Measurements from ENCODE around the gene INKA1. TPM values are rescaled to one million over a fixed set of nuclear protein-coding genes. Genes with fewer than 3 reads are reported as not detected.
A peak's percentile ranks its signal among the peaks of the same experiment; 100 is the strongest.

The INKA1 gene
- total and polyA plus RNA-seq, 8 donors = 0.55 to 2.0 (median 0.70) TPM

- Histone ChIP-seq H3K4me3 (peak overlapping the region in 1 of 4 donors; percentile 97), H3K36me3 (no peaks in the 10 kb centered on the region), H3K27me3 (no peaks in the 10 kb centered on the region), H3K9me3 (no peaks in the 10 kb centered on the region), H3K27ac (peak overlapping the region in 1 of 4 donors; percentile 77), H3K4me1 (peaks cover 0 to 21% (median 20%) of the 10 kb centered on the region in 3 donors)
- ATAC-seq = no peak
- TF ChIP-seq CTCF (IDR thresholded peaks at IDR 0.05) = no peak
- intact Hi-C loops (cut with DNase I) = loop anchor here in 2 of 3 donors (5.0 kb wide), 3 partner anchors 33 to 103 kb away; no protein-coding TSS in a partner anchor
- DNase-seq = peak in 3 of 6 donors; percentile 57 to 81 (median 66)
- FAIRE-seq = no peak
- WGBS, 2 donors = 78 to 81% methylated on average over 25 to 26 of the region's 26 CpGs
Measured at GRCh38 chr3:49804141-49805041, 1.3 kb downstream of the INKA1 start.

- WGBS, 2 donors = 51 to 83% methylated on average over 3 of the region's 3 CpGs
- FAIRE-seq = no peak
- Histone ChIP-seq H3K9me3 (no peaks in the 10 kb centered on the region), H3K4me1 (peaks cover 0 to 21% (median 20%) of the 10 kb centered on the region in 3 donors), H3K27ac (peak overlapping the region in 3 of 4 donors; percentile 18 to 77 (median 64)), H3K27me3 (no peaks in the 10 kb centered on the region), H3K36me3 (no peaks in the 10 kb centered on the region), H3K4me3 (no peak overlapping the region)
- peak in 4 of 6 donors; percentile 20 to 90 (median 74) for DNase-seq
- no peak for TF ChIP-seq CTCF (IDR thresholded peaks at IDR 0.05)
- peak in 3 of 4 donors; percentile 56 to 63 (median 63) for ATAC-seq
- intact Hi-C loops (cut with DNase I) = loop anchor here in 1 of 3 donors (5.0 kb wide), 1 partner anchor 37 kb away; no protein-coding TSS in a partner anchor
Measured at GRCh38 chr3:49805367-49805782, 2.3 kb downstream of the INKA1 start.

GRCh38 chr3:49805897-49806701 is 3.0 kb downstream of the INKA1 start:
- ATAC-seq = no peak
- Histone ChIP-seq H3K36me3 (no peaks in the 10 kb centered on the region), H3K9me3 (no peaks in the 10 kb centered on the region), H3K27ac (peak overlapping the region in 3 of 4 donors; percentile 18 to 77 (median 64)), H3K4me3 (no peak overlapping the region), H3K27me3 (no peaks in the 10 kb centered on the region), H3K4me1 (peaks cover 0 to 21% (median 20%) of the 10 kb centered on the region in 3 donors)
- no peak for FAIRE-seq
- TF ChIP-seq CTCF (IDR thresholded peaks at IDR 0.05) = no peak
- peak in 1 of 6 donors; percentile 78 for DNase-seq
- 69 to 77% methylated on average over 8 to 11 of the region's 11 CpGs for WGBS, 2 donors
- intact Hi-C loops (cut with DNase I) = loop anchor here in 1 of 3 donors (5.0 kb wide), 1 partner anchor 36 kb away; no protein-coding TSS in a partner anchor

GRCh38 chr3:49806850-49807249 is 3.8 kb downstream of the INKA1 start:
- Histone ChIP-seq H3K4me1 (peaks cover 0 to 21% (median 20%) of the 10 kb centered on the region in 3 donors), H3K36me3 (no peaks in the 10 kb centered on the region), H3K27ac (no peak overlapping the region), H3K9me3 (no peaks in the 10 kb centered on the region), H3K4me3 (no peak overlapping the region), H3K27me3 (no peaks in the 10 kb centered on the region)
- intact Hi-C loops (cut with DNase I) = loop anchor here in 1 of 3 donors (5.0 kb wide), 1 partner anchor 35 kb away; no protein-coding TSS in a partner anchor
- no peak for ATAC-seq
- WGBS, 2 donors = 82 to 98% methylated on average over 2 of the region's 2 CpGs
- DNase-seq = no peak
- FAIRE-seq = no peak
- TF ChIP-seq CTCF (IDR thresholded peaks at IDR 0.05) = no peak
